Caco-2 (cell line): ENCODE measurements around the gene EIF4E. TPM values are rescaled to one million over a fixed set of nuclear protein-coding genes. Genes with fewer than 3 reads are reported as not detected.

Experiments
- BruUV-seq: library from RNA; stranded (reverse); fragments of 400-500 nt; replicated peaks from 2 replicates; lab custom pipeline; 2021; lab: Mats Ljungman, UMichigan
- CTCF ChIA-PET: fragments of 300-600 bp; sonication (Branson Sonifier 250); formaldehyde crosslinking; loops from one replicate; lab custom pipeline; 2022; ENCODE audit warnings: antibody characterized with exemption; lab: Charles Lee
- POLR2A ChIA-PET: fragments of 300-600 bp; sonication (Branson Sonifier 250); formaldehyde crosslinking; loops from one replicate; lab custom pipeline; 2022; ENCODE audit warnings: antibody characterized with exemption; lab: Charles Lee
- DNase-seq, 2 experiments: peaks; one replicate each; pipeline versions ENCODE4 v3.0.0 to v3.0.0-alpha.2; 2020 to 2022
- H3K27me3 ChIP-seq: replicated peaks from 2 replicates; pipeline ENCODE4 v1.6.0; 2011; ENCODE audit warnings: low read length; ENCODE audit not compliant: control insufficient read depth, insufficient read depth
- H3K36me3 ChIP-seq: 2 replicates; pipeline ENCODE4 v1.5.1; 2011; ENCODE audit warnings: low read length; ENCODE audit not compliant: control insufficient read depth, insufficient read depth
- H3K4me1 ChIP-seq: fragments of 250-450 bp; sonication (Bioruptor Pico); 2 replicates; pipeline ENCODE4 v1.5.1; 2020; ENCODE audit warnings: mild to moderate bottlenecking
- H3K4me3 ChIP-seq: 2 replicates; pipeline ENCODE4 v1.5.1; 2011; ENCODE audit warnings: low read depth, mild to moderate bottlenecking, control low read depth, low read length
- H3K9me3 ChIP-seq: fragments of 250-450 bp; sonication (Bioruptor Pico); 2 replicates; pipeline ENCODE4 v1.5.1; 2020; ENCODE audit warnings: mild to moderate bottlenecking, moderate library complexity
- H3K27ac Mint-ChIP-seq: one replicate; pipeline ENCODE4 v1.8.0; 2022; ENCODE audit warnings: mixed read lengths; ENCODE audit not compliant: unreplicated experiment
- H3K27me3 Mint-ChIP-seq: one replicate; pipeline ENCODE4 v1.8.0; 2022; ENCODE audit warnings: mixed read lengths; ENCODE audit not compliant: insufficient read depth, unreplicated experiment
- H3K36me3 Mint-ChIP-seq: one replicate; pipeline ENCODE4 v1.8.0; 2022; ENCODE audit warnings: mild to moderate bottlenecking, mixed read lengths; ENCODE audit not compliant: insufficient read depth, unreplicated experiment
- H3K4me1 Mint-ChIP-seq: one replicate; pipeline ENCODE4 v1.8.0; 2022; ENCODE audit warnings: low read depth, mixed read lengths; ENCODE audit not compliant: unreplicated experiment
- H3K4me3 Mint-ChIP-seq: one replicate; pipeline ENCODE4 v1.8.0; 2022; ENCODE audit warnings: mild to moderate bottlenecking, moderate library complexity, mixed read lengths; ENCODE audit not compliant: unreplicated experiment
- H3K9me3 Mint-ChIP-seq: one replicate; pipeline ENCODE4 v1.8.0; 2022; ENCODE audit warnings: mixed read lengths; ENCODE audit not compliant: unreplicated experiment
- intact Hi-C: fragments of 100-400 bp; cut with micrococcal nuclease; formaldehyde crosslinking; loops from one replicate; pipeline ENCODE4 v1.10.0; 2022; ENCODE audit not compliant: unreplicated experiment
- total RNA-seq: library from RNA; stranded (reverse); gene quantifications from 2 replicates; pipeline ENCODE4 v1.2.3, GENCODE V29; 2022
- TF ChIP-seq, protein P1 (sequence below), 2 experiments: fragments of 200-600 bp in 1 of 2; IDR thresholded peaks; 1 replicate in 1 of 2; 2 replicates in 1 of 2; pipeline versions ENCODE4 v1.5.1 to v1.8.0; 2011 to 2022; ENCODE audit warnings: antibody characterized with exemption in 1 of 2, control low read depth in 1 of 2, inconsistent platforms in 1 of 2, low read depth in 1 of 2, low read length in 1 of 2, mild to moderate bottlenecking in 1 of 2, moderate library complexity in 1 of 2; ENCODE audit not compliant: insufficient read depth in 1 of 2, severe bottlenecking in 1 of 2, unreplicated experiment in 1 of 2

EIF4E gene
- total RNA-seq, 1 experiment from 2014 or later, result 140 TPM

DNA sequence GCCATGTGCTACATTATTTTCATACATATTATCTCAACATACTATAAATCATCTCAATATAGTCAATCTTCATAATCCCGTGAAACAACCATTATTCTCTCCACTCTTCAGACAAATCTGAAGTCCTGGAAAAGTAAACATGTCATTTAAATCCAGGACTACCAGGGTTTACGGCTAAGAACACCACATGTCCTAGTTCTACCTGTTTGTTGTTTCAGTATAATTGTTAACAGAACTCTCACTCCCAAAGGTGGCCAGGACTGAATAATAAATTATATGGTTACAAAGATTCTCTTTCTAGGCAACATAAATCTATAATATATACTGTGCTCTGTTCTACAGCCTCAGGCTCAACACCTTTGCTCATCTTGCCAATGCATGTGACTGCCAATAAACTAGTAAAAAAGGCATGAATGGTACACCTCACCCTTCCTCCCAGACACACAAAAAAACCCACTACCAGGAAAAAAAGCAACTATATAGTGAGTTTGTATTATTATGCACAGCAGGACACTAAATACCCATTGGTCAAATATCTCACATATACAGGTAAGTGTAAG lies 20.1 kb downstream of the EIF4E start:
- H3K36me3 Mint-ChIP-seq, result peaks cover 60% of the 10 kb centered on the region
- Histone ChIP-seq H3K4me1 (peaks cover 16% of the 10 kb centered on the region; the same call in 1 of the 2 replicates), H3K4me3 (no peak overlapping the region), H3K36me3 (no peaks in the 10 kb centered on the region), H3K27me3 (no peaks in the 10 kb centered on the region), H3K9me3 (no peaks in the 10 kb centered on the region)
- H3K9me3 Mint-ChIP-seq, result no peaks in the 10 kb centered on the region
- no peak for DNase-seq
- TF ChIP-seq, protein P1, sequence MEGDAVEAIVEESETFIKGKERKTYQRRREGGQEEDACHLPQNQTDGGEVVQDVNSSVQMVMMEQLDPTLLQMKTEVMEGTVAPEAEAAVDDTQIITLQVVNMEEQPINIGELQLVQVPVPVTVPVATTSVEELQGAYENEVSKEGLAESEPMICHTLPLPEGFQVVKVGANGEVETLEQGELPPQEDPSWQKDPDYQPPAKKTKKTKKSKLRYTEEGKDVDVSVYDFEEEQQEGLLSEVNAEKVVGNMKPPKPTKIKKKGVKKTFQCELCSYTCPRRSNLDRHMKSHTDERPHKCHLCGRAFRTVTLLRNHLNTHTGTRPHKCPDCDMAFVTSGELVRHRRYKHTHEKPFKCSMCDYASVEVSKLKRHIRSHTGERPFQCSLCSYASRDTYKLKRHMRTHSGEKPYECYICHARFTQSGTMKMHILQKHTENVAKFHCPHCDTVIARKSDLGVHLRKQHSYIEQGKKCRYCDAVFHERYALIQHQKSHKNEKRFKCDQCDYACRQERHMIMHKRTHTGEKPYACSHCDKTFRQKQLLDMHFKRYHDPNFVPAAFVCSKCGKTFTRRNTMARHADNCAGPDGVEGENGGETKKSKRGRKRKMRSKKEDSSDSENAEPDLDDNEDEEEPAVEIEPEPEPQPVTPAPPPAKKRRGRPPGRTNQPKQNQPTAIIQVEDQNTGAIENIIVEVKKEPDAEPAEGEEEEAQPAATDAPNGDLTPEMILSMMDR (IDR thresholded peaks at IDR 0.05; ENCODE audit: insufficient read depth in 1 of 2, low read depth in 1 of 2, low read length in 1 of 2, severe bottlenecking in 1 of 2, unreplicated experiment in 1 of 2), result no peak
- peaks cover 27% of the 10 kb centered on the region for H3K4me1 Mint-ChIP-seq
- ChIA-PET POLR2A (interaction anchor here (0.5 kb wide), 1 partner anchor 21 kb away, joined by 20 read pairs; no protein-coding TSS in a partner anchor), CTCF (no interaction called here)
- H3K27ac Mint-ChIP-seq, result no peak overlapping the region
- no peak overlapping the region for H3K4me3 Mint-ChIP-seq
- BruUV-seq, result no TSS peak
- no peaks in the 10 kb centered on the region for H3K27me3 Mint-ChIP-seq
- intact Hi-C loops, result no loop called here

DNA sequence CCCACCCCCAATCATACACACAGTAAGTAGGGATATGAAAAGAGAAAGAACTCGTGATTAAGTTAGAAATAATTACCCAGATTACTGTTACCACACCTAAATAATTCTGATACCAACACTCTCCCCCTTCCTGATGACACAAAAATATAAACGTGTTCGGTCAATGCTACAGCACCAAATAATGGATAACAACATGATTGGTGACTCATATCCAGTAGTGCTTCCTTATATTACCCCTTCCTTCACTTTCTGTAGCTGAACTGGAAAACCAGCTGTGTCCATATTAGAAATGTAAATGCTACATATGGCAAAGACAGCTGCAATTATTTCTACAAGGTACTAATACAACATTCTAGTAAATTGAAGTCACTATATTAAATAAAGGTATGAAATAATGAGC lies 20.8 kb downstream of the EIF4E start:
- TF ChIP-seq, protein P1 (IDR thresholded peaks at IDR 0.05; ENCODE audit: insufficient read depth in 1 of 2, low read depth in 1 of 2, low read length in 1 of 2, severe bottlenecking in 1 of 2, unreplicated experiment in 1 of 2), result no peak
- Histone ChIP-seq H3K4me3 (no peak overlapping the region), H3K4me1 (peaks cover 16% of the 10 kb centered on the region; the same call in 1 of the 2 replicates), H3K36me3 (no peaks in the 10 kb centered on the region), H3K9me3 (no peaks in the 10 kb centered on the region), H3K27me3 (no peaks in the 10 kb centered on the region)
- POLR2A ChIA-PET, result no interaction called here
- peaks cover 29% of the 10 kb centered on the region for H3K4me1 Mint-ChIP-seq
- H3K9me3 Mint-ChIP-seq, result no peaks in the 10 kb centered on the region
- no TSS peak for BruUV-seq
- intact Hi-C loops, result no loop called here
- CTCF ChIA-PET, result no interaction called here
- no peak overlapping the region for H3K4me3 Mint-ChIP-seq
- H3K27ac Mint-ChIP-seq, result no peak overlapping the region
- peaks cover 59% of the 10 kb centered on the region for H3K36me3 Mint-ChIP-seq
- DNase-seq, result no peak
- H3K27me3 Mint-ChIP-seq, result no peaks in the 10 kb centered on the region

DNA sequence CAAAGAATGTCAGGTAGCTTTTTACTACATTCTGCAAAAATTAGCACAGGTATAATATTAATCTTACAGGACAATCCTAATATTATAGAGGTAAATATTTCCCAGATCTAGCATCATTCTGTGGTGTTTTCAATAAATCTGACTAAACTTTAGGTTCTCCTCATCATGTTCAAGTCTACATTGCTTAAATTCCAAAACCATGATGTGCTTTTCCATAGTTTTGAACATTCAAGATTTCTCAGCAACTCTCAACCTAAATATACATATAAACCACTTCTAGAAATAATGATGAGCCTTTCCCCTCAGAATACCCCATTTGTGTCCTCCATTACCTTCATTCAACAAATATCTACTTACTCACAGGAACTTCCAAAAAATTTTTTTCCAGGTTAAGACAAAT lies 23.1 kb downstream of the EIF4E start:
- no TSS peak for BruUV-seq
- Histone ChIP-seq H3K27me3 (no peaks in the 10 kb centered on the region), H3K4me1 (peaks cover 16% of the 10 kb centered on the region; the same call in 1 of the 2 replicates), H3K36me3 (no peaks in the 10 kb centered on the region), H3K4me3 (no peak overlapping the region), H3K9me3 (no peaks in the 10 kb centered on the region)
- POLR2A ChIA-PET, result no interaction called here
- Mint-ChIP-seq H3K9me3 (no peaks in the 10 kb centered on the region), H3K27me3 (no peaks in the 10 kb centered on the region), H3K4me1 (peaks cover 40% of the 10 kb centered on the region), H3K4me3 (no peak overlapping the region), H3K27ac (no peak overlapping the region), H3K36me3 (peaks cover 61% of the 10 kb centered on the region)
- TF ChIP-seq, protein P1 (IDR thresholded peaks at IDR 0.05; ENCODE audit: insufficient read depth in 1 of 2, low read depth in 1 of 2, low read length in 1 of 2, severe bottlenecking in 1 of 2, unreplicated experiment in 1 of 2), result no peak
- no peak for DNase-seq
- CTCF ChIA-PET, result interaction anchor here (1.2 kb wide), 1 partner anchor 248 kb away, joined by 3 read pairs; the partner anchor contains the start of gene TSPAN5
- intact Hi-C loops, result no loop called here
